SK-N-SH (cell line): ENCODE measurements around the gene PRKACG. TPM values are rescaled to one million over a fixed set of nuclear protein-coding genes. Genes with fewer than 3 reads are reported as not detected.

ENCODE experiments used
- CTCF ChIA-PET: fragments of 300-600, 350-600 bp; formaldehyde crosslinking; extraction: SDS; loops from one replicate; lab custom pipeline; 2021; lab: Yijun Ruan, JAX
- POLR2A ChIA-PET: fragments of 350-600 bp; sonication (Branson Sonifier 250); formaldehyde crosslinking; extraction: SDS; loops from one replicate; lab custom pipeline; 2020; ENCODE audit warnings: antibody characterized with exemption, inconsistent platforms; lab: Yijun Ruan, JAX
- DNase-seq: peaks from one replicate; pipeline ENCODE4 v3.0.0; 2012
- H2AFZ ChIP-seq: fragments of 200-600 bp; sonication (generic); 2 replicates; pipeline ENCODE4 v1.8.1; 2016; ENCODE audit warnings: antibody characterized with exemption, mild to moderate bottlenecking, low read depth
- H3F3A ChIP-seq: fragments of 200-600 bp; sonication (generic); replicated peaks from 2 replicates; pipeline ENCODE3; 2016; ENCODE audit warnings: antibody characterized with exemption, mild to moderate bottlenecking; ENCODE audit not compliant: insufficient read depth
- H3K27ac ChIP-seq, 2 experiments: fragments of 200-500 bp in 1 of 2; fragments of 200-600 bp in 1 of 2; sonication (Bioruptor generic) in 1 of 2; sonication (generic), shearing (Covaris generic) in 1 of 2; 2 replicates each; pipeline versions ENCODE4 v1.5.1 to v1.6.1; 2014 to 2016; ENCODE audit warnings: low read depth in 2 of 2, inconsistent platforms in 1 of 2, low read length in 1 of 2, mild to moderate bottlenecking in 1 of 2, mixed read lengths in 1 of 2
- H3K27me3 ChIP-seq: fragments of 200-600 bp; sonication (generic), shearing (Covaris generic); 2 replicates; pipeline ENCODE4 v1.6.1; 2016; ENCODE audit warnings: mixed run types; ENCODE audit not compliant: insufficient read depth
- H3K36me3 ChIP-seq, 2 experiments: fragments of 200-500 bp in 1 of 2; fragments of 200-600 bp in 1 of 2; sonication (Bioruptor generic) in 1 of 2; sonication (generic) in 1 of 2; replicated peaks in 1 of 2; 2 replicates each; pipeline versions ENCODE3 to v1.5.1; 2014 to 2016; ENCODE audit warnings: low read length in 1 of 2, mild to moderate bottlenecking in 1 of 2; ENCODE audit not compliant: insufficient read depth in 2 of 2, control insufficient read depth in 1 of 2
- H3K4me1 ChIP-seq, 2 experiments: fragments of 200-500 bp in 1 of 2; fragments of 200-600 bp in 1 of 2; sonication (Bioruptor generic) in 1 of 2; sonication (generic), shearing (Covaris generic) in 1 of 2; 2 replicates each; pipeline versions ENCODE4 v1.5.1 to v1.6.1; 2014 to 2016; ENCODE audit warnings: low read depth in 1 of 2, low read length in 1 of 2, mixed run types in 1 of 2; ENCODE audit not compliant: insufficient read depth in 2 of 2, control insufficient read depth in 1 of 2
- H3K4me2 ChIP-seq: fragments of 200-600 bp; sonication (generic), shearing (Covaris generic); 2 replicates; pipeline ENCODE4 v1.6.1; 2017; ENCODE audit warnings: mixed run types
- H3K4me3 ChIP-seq, 2 experiments: fragments of 200-500 bp in 1 of 2; fragments of 200-600 bp in 1 of 2; sonication (Bioruptor generic) in 1 of 2; sonication (generic), shearing (Covaris generic) in 1 of 2; 2 replicates each; pipeline versions ENCODE4 v1.5.1 to v1.8.1; 2014 to 2016; ENCODE audit warnings: low read depth in 2 of 2, inconsistent platforms in 1 of 2, low read length in 1 of 2, mild to moderate bottlenecking in 1 of 2, mixed read lengths in 1 of 2, moderate library complexity in 1 of 2
- H3K79me2 ChIP-seq: fragments of 200-600 bp; sonication (generic); 2 replicates; pipeline ENCODE4 v1.8.1; 2017; ENCODE audit warnings: mild to moderate bottlenecking; ENCODE audit not compliant: insufficient read depth
- H3K9ac ChIP-seq: fragments of 200-600 bp; sonication (generic); 2 replicates; pipeline ENCODE4 v1.6.1; 2017; ENCODE audit warnings: mixed run types
- H3K9me2 ChIP-seq: fragments of 200-600 bp; sonication (generic); 2 replicates; pipeline ENCODE4 v1.6.1; 2017; ENCODE audit warnings: mixed run types
- H3K9me3 ChIP-seq: fragments of 200-600 bp; sonication (generic); 2 replicates; pipeline ENCODE4 v1.6.1; 2017; ENCODE audit warnings: mixed run types, mild to moderate bottlenecking, moderate library complexity
- H4K20me1 ChIP-seq: fragments of 200-600 bp; sonication (generic); 2 replicates; pipeline ENCODE4 v1.6.1; 2017; ENCODE audit warnings: mild to moderate bottlenecking, mixed run types; ENCODE audit not compliant: insufficient read depth
- ELF1 ChIP-seq: IDR thresholded peaks from 2 replicates; pipeline ENCODE4 v1.4.0; 2012
- FOSL2 ChIP-seq: IDR thresholded peaks from 2 replicates; pipeline ENCODE4 v1.4.0; 2012; ENCODE audit warnings: low read depth, mild to moderate bottlenecking, moderate library complexity, borderline replicate concordance
- GABPA ChIP-seq: IDR thresholded peaks from 2 replicates; pipeline ENCODE4 v1.4.0; 2012; ENCODE audit warnings: low read depth, mild to moderate bottlenecking
- JUND ChIP-seq: IDR thresholded peaks from 2 replicates; pipeline ENCODE4 v1.4.0; 2012
- MEF2A ChIP-seq: IDR thresholded peaks from 2 replicates; pipeline ENCODE4 v1.4.0; 2012; ENCODE audit warnings: low read depth, borderline replicate concordance
- MXI1 ChIP-seq: IDR thresholded peaks from 2 replicates; pipeline ENCODE4 v1.6.1; 2012; ENCODE audit warnings: mild to moderate bottlenecking, low read depth, low read length, improper control_type of control experiment
- NFIC ChIP-seq: IDR thresholded peaks from 2 replicates; pipeline ENCODE4 v1.4.0; 2012; ENCODE audit warnings: borderline replicate concordance
- POLR2AphosphoS5 ChIP-seq: IDR thresholded peaks from 2 replicates; pipeline ENCODE4 v1.6.1; 2012; ENCODE audit warnings: low read depth, low read length
- SMC3 ChIP-seq: IDR thresholded peaks from 2 replicates; pipeline ENCODE4 v1.6.1; 2012; ENCODE audit warnings: low read depth, low read length, improper control_type of control experiment
- TAF1 ChIP-seq: IDR thresholded peaks from 2 replicates; pipeline ENCODE4 v1.6.1; 2012; ENCODE audit warnings: low read depth, mild to moderate bottlenecking, low read length, moderate library complexity, borderline replicate concordance
- TCF12 ChIP-seq: IDR thresholded peaks from 2 replicates; pipeline ENCODE4 v1.4.0; 2012
- TEAD4 ChIP-seq: IDR thresholded peaks from 2 replicates; pipeline ENCODE4 v1.4.0; 2012; ENCODE audit warnings: mild to moderate bottlenecking, borderline replicate concordance; ENCODE audit not compliant: insufficient read depth
- YY1 ChIP-seq: IDR thresholded peaks from 2 replicates; pipeline ENCODE4 v1.4.0; 2012; ENCODE audit warnings: low read depth, mild to moderate bottlenecking
- WGBS: methylation state at CpG from one replicate; pipeline ENCODE4 v1.1.6; 2017; ENCODE audit warnings: low lambda C conversion rate; 5-methylcytosine and 5-hydroxymethylcytosine counted together
- polyA plus RNA-seq, 3 experiments: library from polyadenylated mRNA; depleted of rRNA; stranded (reverse); fragments of >200 nt; gene quantifications; 2 replicates each; pipeline ENCODE4 v1.2.3, GENCODE V29; 2012
- TF ChIP-seq, protein P1 (sequence below): IDR thresholded peaks from 2 replicates; pipeline ENCODE4 v1.4.0; 2012; ENCODE audit warnings: low read depth, borderline replicate concordance
- TF ChIP-seq, protein P2 (sequence below): IDR thresholded peaks from 2 replicates; pipeline ENCODE4; 2012
- TF ChIP-seq, protein P3 (sequence below): IDR thresholded peaks from 2 replicates; pipeline ENCODE4 v1.4.0; 2012; ENCODE audit warnings: low read depth
- TF ChIP-seq, protein P4 (sequence below): fragments of 150-350 bp; IDR thresholded peaks from 2 replicates; pipeline ENCODE4 v1.6.1; 2016; ENCODE audit warnings: mild to moderate bottlenecking, low read depth, low read length
- TF ChIP-seq, protein P5 (sequence below): IDR thresholded peaks from 2 replicates; pipeline ENCODE4 v1.4.0; 2012; ENCODE audit warnings: low read depth, borderline replicate concordance
- TF ChIP-seq, protein P6 (sequence below): fragments of 150-350 bp; IDR thresholded peaks from 2 replicates; pipeline ENCODE4 v1.6.1; 2017; ENCODE audit warnings: antibody characterized with exemption, low read length, low read depth, borderline replicate concordance

Gene PRKACG
- polyA plus RNA-seq, 1 of the 3 experiments (the other 2 are of a cell fraction) = not detected

DNA sequence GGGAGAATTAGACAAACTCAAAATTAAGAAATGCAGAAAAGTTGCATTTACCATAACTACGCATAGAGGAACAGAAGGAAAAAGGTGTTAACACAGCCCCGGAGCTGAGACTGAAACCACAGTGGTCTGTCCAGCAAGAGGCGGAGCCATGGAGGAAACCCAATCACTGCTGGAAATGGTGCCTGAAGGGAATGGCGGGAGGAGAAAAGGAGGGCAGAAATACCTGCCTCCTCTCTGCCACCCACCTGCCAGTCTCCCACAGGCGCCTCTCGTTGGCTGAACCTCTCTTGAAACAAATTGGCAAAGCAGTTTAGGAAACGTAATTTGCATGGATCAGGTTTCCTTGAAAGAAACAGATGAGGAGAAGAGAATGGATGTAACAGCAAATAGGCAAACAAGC, 9.7 kb upstream of the PRKACG start (continued):
- TF ChIP-seq, protein P1, sequence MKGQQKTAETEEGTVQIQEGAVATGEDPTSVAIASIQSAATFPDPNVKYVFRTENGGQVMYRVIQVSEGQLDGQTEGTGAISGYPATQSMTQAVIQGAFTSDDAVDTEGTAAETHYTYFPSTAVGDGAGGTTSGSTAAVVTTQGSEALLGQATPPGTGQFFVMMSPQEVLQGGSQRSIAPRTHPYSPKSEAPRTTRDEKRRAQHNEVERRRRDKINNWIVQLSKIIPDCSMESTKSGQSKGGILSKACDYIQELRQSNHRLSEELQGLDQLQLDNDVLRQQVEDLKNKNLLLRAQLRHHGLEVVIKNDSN = no peak
- TF ChIP-seq SMC3 (no peak), NFIC (no peak), GABPA (no peak)

DNA sequence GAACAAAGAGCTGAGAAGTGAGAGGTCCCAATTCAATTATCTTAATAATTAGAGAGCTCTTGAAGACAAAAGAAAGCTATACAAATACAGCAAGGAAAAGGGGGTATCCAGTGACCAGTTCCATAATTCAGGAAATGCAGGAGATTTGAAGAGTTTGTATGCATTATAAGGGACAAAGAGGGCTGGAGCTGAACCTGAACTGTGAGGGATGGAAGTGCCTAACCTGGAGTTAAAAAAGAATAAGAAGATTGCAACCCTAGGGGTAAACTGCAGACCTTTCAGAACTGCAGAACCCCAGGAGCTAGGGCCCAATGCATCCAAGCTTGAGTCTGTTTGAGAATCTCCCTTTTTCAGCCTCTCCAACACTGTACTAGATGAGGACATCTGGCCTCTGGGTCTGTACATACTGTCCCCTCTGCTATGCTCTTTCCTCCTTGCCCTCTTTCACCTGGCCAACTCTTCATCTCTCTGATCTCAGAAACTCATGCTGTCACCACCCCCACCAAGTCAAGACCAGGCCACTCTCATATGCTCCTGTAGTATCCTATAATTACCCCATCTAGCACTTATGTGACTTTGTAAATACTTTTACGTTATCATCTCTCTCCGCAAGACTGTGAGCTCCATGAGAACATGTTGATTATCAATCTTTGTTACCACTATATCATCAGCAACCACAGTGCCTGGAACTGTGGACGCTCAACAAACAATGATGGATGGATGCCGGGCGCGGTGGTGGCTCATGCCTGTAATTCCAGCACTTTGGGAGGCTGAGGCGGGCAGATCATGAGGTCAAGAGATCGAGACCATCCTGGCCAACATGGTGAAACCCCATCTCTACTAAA, 6.6 kb upstream of the PRKACG start:
- no peaks in the 10 kb centered on the region for H3K36me3 ChIP-seq
- H3K27me3 ChIP-seq = peaks cover 62% of the 10 kb centered on the region
- H3K4me2 ChIP-seq = no peak overlapping the region
- H2AFZ ChIP-seq = no peak overlapping the region
- no peak overlapping the region for H3K4me3 ChIP-seq
- H3K4me1 ChIP-seq = no peaks in the 10 kb centered on the region
- no peaks in the 10 kb centered on the region for H3K79me2 ChIP-seq
- no peaks in the 10 kb centered on the region for H3K9me2 ChIP-seq
- H4K20me1 ChIP-seq = no peaks in the 10 kb centered on the region
- H3F3A ChIP-seq = no peaks in the 10 kb centered on the region
- H3K9me3 ChIP-seq = no peaks in the 10 kb centered on the region
- H3K9ac ChIP-seq = no peak overlapping the region
- no peak overlapping the region for H3K27ac ChIP-seq
- TF ChIP-seq POLR2AphosphoS5 (no peak), ELF1 (no peak), FOSL2 (no peak), YY1 (no peak)
- TF ChIP-seq, protein P2, sequence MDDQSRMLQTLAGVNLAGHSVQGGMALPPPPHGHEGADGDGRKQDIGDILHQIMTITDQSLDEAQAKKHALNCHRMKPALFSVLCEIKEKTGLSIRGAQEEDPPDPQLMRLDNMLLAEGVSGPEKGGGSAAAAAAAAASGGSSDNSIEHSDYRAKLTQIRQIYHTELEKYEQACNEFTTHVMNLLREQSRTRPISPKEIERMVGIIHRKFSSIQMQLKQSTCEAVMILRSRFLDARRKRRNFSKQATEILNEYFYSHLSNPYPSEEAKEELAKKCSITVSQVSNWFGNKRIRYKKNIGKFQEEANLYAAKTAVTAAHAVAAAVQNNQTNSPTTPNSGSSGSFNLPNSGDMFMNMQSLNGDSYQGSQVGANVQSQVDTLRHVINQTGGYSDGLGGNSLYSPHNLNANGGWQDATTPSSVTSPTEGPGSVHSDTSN = no peak
- TF ChIP-seq, all 33 proteins: peak for 0
- 40% methylated on average over 8 of the region's 8 CpGs for WGBS
- ChIA-PET CTCF (interaction anchor here (0.7 to 1.1 kb wide), 4 partner anchors 15 to 921 kb away, joined by 3 to 5 read pairs (median 3); no protein-coding TSS in a partner anchor), POLR2A (no interaction called here)
- no peak for DNase-seq

DNA sequence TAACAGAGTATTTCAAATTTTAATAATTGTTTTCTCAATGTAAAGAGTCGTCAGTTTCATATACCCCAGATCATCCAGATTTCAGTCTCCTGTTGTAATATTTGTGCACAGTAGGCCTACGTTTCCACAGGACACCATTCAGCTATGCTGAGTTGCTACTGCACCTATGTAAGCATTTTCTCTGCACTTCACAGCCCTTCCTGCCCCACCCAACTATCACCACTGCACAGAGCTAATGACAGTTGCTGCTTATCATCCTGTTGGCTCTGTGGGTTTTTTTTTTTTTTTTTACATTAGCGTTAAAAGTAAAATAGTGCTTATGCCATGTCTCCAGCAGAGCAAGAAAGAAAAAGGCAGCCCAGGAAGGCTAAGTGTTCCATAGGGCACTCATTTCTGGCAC, 5.9 kb upstream of the PRKACG start:
- Histone ChIP-seq H3K4me3 (no peak overlapping the region), H3F3A (no peaks in the 10 kb centered on the region), H4K20me1 (no peaks in the 10 kb centered on the region), H3K9me2 (no peaks in the 10 kb centered on the region), H3K27me3 (peaks cover 59% of the 10 kb centered on the region), H2AFZ (no peak overlapping the region), H3K4me2 (no peak overlapping the region), H3K9ac (no peak overlapping the region), H3K9me3 (no peaks in the 10 kb centered on the region), H3K27ac (no peak overlapping the region), H3K79me2 (no peaks in the 10 kb centered on the region), H3K36me3 (no peaks in the 10 kb centered on the region), H3K4me1 (no peaks in the 10 kb centered on the region)
- WGBS = 2% methylated on average over 3 of the region's 3 CpGs
- ChIA-PET CTCF (interaction anchor here (0.7 to 1.1 kb wide), 4 partner anchors 15 to 922 kb away, joined by 3 to 5 read pairs (median 3); no protein-coding TSS in a partner anchor), POLR2A (no interaction called here)
- no peak for DNase-seq
- TF ChIP-seq, protein P3, sequence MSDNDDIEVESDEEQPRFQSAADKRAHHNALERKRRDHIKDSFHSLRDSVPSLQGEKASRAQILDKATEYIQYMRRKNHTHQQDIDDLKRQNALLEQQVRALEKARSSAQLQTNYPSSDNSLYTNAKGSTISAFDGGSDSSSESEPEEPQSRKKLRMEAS = no peak
- TF ChIP-seq TEAD4 (no peak), NFIC (no peak), TCF12 (no peak), MEF2A (no peak), JUND (no peak), TAF1 (no peak), MXI1 (no peak), SMC3 (no peak), ELF1 (no peak)
- TF ChIP-seq, protein P4, sequence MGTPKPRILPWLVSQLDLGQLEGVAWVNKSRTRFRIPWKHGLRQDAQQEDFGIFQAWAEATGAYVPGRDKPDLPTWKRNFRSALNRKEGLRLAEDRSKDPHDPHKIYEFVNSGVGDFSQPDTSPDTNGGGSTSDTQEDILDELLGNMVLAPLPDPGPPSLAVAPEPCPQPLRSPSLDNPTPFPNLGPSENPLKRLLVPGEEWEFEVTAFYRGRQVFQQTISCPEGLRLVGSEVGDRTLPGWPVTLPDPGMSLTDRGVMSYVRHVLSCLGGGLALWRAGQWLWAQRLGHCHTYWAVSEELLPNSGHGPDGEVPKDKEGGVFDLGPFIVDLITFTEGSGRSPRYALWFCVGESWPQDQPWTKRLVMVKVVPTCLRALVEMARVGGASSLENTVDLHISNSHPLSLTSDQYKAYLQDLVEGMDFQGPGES = no peak
- TF ChIP-seq, protein P5, sequence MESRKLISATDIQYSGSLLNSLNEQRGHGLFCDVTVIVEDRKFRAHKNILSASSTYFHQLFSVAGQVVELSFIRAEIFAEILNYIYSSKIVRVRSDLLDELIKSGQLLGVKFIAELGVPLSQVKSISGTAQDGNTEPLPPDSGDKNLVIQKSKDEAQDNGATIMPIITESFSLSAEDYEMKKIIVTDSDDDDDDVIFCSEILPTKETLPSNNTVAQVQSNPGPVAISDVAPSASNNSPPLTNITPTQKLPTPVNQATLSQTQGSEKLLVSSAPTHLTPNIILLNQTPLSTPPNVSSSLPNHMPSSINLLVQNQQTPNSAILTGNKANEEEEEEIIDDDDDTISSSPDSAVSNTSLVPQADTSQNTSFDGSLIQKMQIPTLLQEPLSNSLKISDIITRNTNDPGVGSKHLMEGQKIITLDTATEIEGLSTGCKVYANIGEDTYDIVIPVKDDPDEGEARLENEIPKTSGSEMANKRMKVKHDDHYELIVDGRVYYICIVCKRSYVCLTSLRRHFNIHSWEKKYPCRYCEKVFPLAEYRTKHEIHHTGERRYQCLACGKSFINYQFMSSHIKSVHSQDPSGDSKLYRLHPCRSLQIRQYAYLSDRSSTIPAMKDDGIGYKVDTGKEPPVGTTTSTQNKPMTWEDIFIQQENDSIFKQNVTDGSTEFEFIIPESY = no peak
- TF ChIP-seq, protein P6, sequence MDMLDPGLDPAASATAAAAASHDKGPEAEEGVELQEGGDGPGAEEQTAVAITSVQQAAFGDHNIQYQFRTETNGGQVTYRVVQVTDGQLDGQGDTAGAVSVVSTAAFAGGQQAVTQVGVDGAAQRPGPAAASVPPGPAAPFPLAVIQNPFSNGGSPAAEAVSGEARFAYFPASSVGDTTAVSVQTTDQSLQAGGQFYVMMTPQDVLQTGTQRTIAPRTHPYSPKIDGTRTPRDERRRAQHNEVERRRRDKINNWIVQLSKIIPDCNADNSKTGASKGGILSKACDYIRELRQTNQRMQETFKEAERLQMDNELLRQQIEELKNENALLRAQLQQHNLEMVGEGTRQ = no peak
